ENCODE results near the gene PRLR.
"Not testable (repeated sequence)": the region's sequence is repeated elsewhere in the genome, so short reads cannot be mapped to it uniquely, and the experiment has no call there.

PRLR gene

GRCh38 chr5:35114698-35115097, 115.6 kb downstream of the PRLR start:
- H3K4me3 ChIP-seq (ENCODE audit: low read depth, low read length), result no peak overlapping the region
- no peak for TF ChIP-seq CTCF (IDR thresholded peaks at IDR 0.05; ENCODE audit: control insufficient read depth, extremely low read depth, insufficient read depth)
- DNase-seq (ENCODE audit: low read depth), result no peak

- no peak for DNase-seq (ENCODE audit: low read depth)
- H3K4me3 ChIP-seq (ENCODE audit: low read depth, low read length), result no peak overlapping the region
- TF ChIP-seq CTCF (IDR thresholded peaks at IDR 0.05; ENCODE audit: control insufficient read depth, extremely low read depth, insufficient read depth), result no peak
These were observed 118.0 kb downstream of the PRLR start for GRCh38 chr5:35112300-35112699.

- not testable (repeated sequence) for H3K4me3 ChIP-seq (ENCODE audit: low read depth, low read length); DNase-seq (ENCODE audit: low read depth)
These were observed 125.7 kb downstream of the PRLR start for GRCh38 chr5:35104550-35104949.

- H3K4me3 ChIP-seq (ENCODE audit: low read depth, low read length), result no peak overlapping the region
- no peak for TF ChIP-seq CTCF (IDR thresholded peaks at IDR 0.05; ENCODE audit: control insufficient read depth, extremely low read depth, insufficient read depth)
- DNase-seq (ENCODE audit: low read depth), result no peak
These were observed 126.5 kb downstream of the PRLR start for GRCh38 chr5:35103637-35104299.

GRCh38 chr5:35101720-35102119, 128.6 kb downstream of the PRLR start:
- H3K4me3 ChIP-seq (ENCODE audit: low read depth, low read length); DNase-seq (ENCODE audit: low read depth): not testable (repeated sequence)

GRCh38 chr5:35101016-35101415, 129.3 kb downstream of the PRLR start:
- H3K4me3 ChIP-seq (ENCODE audit: low read depth, low read length), result no peak overlapping the region
- DNase-seq (ENCODE audit: low read depth), result no peak
- no peak for TF ChIP-seq CTCF (IDR thresholded peaks at IDR 0.05; ENCODE audit: control insufficient read depth, extremely low read depth, insufficient read depth)

GRCh38 chr5:35098214-35098613, 132.1 kb downstream of the PRLR start:
- TF ChIP-seq CTCF (IDR thresholded peaks at IDR 0.05; ENCODE audit: control insufficient read depth, extremely low read depth, insufficient read depth), result no peak

GRCh38 chr5:35096932-35097331, 133.4 kb downstream of the PRLR start:
- no peak for DNase-seq (ENCODE audit: low read depth)
- H3K4me3 ChIP-seq (ENCODE audit: low read depth, low read length), result no peak overlapping the region
- no peak for TF ChIP-seq CTCF (IDR thresholded peaks at IDR 0.05; ENCODE audit: control insufficient read depth, extremely low read depth, insufficient read depth)

More at GRCh38 chr5:35098214-35098613, 132.1 kb downstream of the PRLR start:
- H3K4me3 ChIP-seq (ENCODE audit: low read depth, low read length), result no peak overlapping the region
- DNase-seq (ENCODE audit: low read depth), result no peak
